Suprapubic skin (tissue), 4 donors: ENCODE measurements around the gene DIPK1A. TPM values are rescaled to one million over a fixed set of nuclear protein-coding genes. Genes with fewer than 3 reads are reported as not detected.

ENCODE experiments used
- DNase-seq, 2 donors: peaks; one replicate each; pipeline ENCODE4 v3.0.0-alpha.2; 2019; ENCODE audit warnings: low spot score in 2 of 2
- H3K27ac ChIP-seq: fragments of 200-600 bp; sonication (generic); one replicate; pipeline ENCODE4 v1.5.1; 2019
- H3K27me3 ChIP-seq: fragments of 200-600 bp; sonication (generic); one replicate; pipeline ENCODE4 v1.5.1; 2019
- H3K36me3 ChIP-seq: fragments of 200-600 bp; sonication (generic); one replicate; pipeline ENCODE4 v1.5.1; 2019
- H3K4me1 ChIP-seq: fragments of 200-600 bp; sonication (generic); one replicate; pipeline ENCODE4 v1.5.1; 2019
- H3K4me3 ChIP-seq: fragments of 200-600 bp; sonication (generic); one replicate; pipeline ENCODE4 v1.5.1; 2019; ENCODE audit warnings: mild to moderate bottlenecking
- H3K9me3 ChIP-seq: fragments of 200-600 bp; sonication (generic); one replicate; pipeline ENCODE4 v1.5.1; 2019
- EP300 ChIP-seq: sonication (generic); formaldehyde crosslinking; IDR thresholded peaks from one replicate; pipeline ENCODE4 v1.6.1; 2017; ENCODE audit warnings: antibody characterized with exemption
- POLR2A ChIP-seq, 2 donors: fragments of 450-650 bp; IDR thresholded peaks; one replicate each; pipeline ENCODE4 v1.6.1; 2017; ENCODE audit warnings: antibody characterized with exemption in 2 of 2, mild to moderate bottlenecking in 2 of 2, moderate library complexity in 2 of 2
- POLR2AphosphoS5 ChIP-seq, 3 donors: sonication (generic); formaldehyde crosslinking; IDR thresholded peaks; one replicate each; pipeline ENCODE4 v1.6.1; 2017; ENCODE audit warnings: antibody characterized with exemption in 3 of 3
- WGBS: methylation state at CpG from one replicate; pipeline ENCODE4 v1.1.5; 2018; 5-methylcytosine and 5-hydroxymethylcytosine counted together
- total RNA-seq, 4 donors: library from RNA; depleted of rRNA; stranded (reverse); fragments of >200 nt; gene quantifications; one replicate each; pipeline ENCODE4 v1.1.0, GENCODE V29; 2016
- TF ChIP-seq, protein P1 (sequence below), 2 donors: fragments of 200-600 bp in 1 of 2; fragments of 450-650 bp in 1 of 2; sonication (generic) in 1 of 2; IDR thresholded peaks; one replicate each; pipeline ENCODE4 v1.5.1; 2016 to 2019; ENCODE audit warnings: antibody characterized with exemption in 2 of 2, mild to moderate bottlenecking in 1 of 2, moderate library complexity in 1 of 2

The DIPK1A gene
- total RNA-seq, 4 donors from 2014 or later = 3.3 to 7.8 (median 5.3) TPM

DNA sequence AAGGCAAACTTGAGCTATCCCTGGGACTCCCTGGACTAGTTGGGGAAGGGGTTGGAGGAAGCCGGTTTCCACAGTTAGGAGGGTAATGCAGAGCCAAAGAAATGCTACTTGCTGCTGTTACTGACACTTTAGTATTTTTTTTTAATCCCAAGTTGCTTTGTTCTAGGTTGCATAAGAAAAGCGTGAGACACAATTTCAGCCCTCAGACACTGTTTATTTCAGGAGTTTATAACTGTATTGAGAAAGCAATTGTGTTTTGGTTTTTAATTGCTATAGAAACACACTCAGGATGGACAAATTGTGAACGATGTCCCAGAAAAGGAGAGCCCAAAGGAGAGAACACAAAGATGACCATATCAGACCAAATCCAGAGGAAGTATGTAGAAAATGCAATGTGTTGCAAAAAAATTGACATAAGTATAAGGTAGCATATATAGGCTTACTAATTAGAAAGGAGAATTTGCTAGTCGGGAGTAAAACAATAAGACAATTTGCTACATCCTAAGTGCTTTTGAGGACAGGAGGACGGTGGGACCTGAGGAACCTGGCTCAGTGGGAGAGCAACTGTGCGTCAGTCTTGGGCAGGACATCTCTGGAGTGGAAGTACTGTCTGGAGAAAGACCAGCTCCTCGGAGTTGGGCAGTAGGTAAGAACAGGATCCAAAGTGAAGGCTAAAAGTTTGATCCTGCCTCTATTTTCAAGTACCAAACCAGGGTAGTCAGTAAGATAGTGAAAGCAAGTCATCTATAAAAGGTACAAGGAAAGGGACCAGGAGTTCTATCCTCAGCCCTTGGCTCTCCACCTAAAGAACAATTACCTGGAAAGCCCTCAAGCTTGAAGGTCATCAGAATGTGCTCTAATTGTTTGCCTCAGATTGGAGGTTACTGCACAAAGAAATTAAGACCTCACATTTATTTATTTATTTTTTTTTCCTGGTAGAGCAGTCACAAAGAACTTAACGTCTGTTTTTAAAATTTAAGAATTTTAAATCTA is 39.9 kb downstream of the DIPK1A start:
- DNase-seq = no peak
- 89% methylated on average over 8 of the region's 8 CpGs for WGBS
- Histone ChIP-seq H3K36me3 (no peaks in the 10 kb centered on the region), H3K4me1 (peaks cover 12% of the 10 kb centered on the region), H3K27me3 (no peaks in the 10 kb centered on the region), H3K9me3 (no peaks in the 10 kb centered on the region), H3K4me3 (no peak overlapping the region), H3K27ac (no peak overlapping the region)
- TF ChIP-seq, protein P1, sequence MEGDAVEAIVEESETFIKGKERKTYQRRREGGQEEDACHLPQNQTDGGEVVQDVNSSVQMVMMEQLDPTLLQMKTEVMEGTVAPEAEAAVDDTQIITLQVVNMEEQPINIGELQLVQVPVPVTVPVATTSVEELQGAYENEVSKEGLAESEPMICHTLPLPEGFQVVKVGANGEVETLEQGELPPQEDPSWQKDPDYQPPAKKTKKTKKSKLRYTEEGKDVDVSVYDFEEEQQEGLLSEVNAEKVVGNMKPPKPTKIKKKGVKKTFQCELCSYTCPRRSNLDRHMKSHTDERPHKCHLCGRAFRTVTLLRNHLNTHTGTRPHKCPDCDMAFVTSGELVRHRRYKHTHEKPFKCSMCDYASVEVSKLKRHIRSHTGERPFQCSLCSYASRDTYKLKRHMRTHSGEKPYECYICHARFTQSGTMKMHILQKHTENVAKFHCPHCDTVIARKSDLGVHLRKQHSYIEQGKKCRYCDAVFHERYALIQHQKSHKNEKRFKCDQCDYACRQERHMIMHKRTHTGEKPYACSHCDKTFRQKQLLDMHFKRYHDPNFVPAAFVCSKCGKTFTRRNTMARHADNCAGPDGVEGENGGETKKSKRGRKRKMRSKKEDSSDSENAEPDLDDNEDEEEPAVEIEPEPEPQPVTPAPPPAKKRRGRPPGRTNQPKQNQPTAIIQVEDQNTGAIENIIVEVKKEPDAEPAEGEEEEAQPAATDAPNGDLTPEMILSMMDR (IDR thresholded peaks at IDR 0.05) = no peak
- TF ChIP-seq POLR2A (IDR thresholded peaks at IDR 0.05) = no peak
- TF ChIP-seq POLR2AphosphoS5 (IDR thresholded peaks at IDR 0.05) = no peak
- no peak for TF ChIP-seq EP300

DNA sequence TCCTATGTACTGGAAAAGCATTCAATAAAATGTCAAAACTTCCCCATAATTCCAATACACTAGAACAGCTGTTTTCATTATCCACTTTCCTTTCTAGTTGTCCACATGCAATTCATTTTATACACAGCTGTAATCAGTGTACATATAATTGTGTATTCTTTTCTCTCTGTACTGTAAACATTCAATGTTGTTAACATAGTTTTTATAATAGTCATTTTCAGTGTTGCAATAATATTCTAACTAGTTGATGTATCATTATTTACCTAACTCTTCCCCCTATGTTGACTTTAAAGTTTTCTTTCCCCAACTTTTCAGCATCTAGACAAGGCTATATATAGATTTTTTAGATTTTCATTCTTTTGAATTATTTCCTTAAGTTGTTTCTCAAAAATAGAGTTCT is 44.4 kb downstream of the DIPK1A start:
- peaks cover 5% of the 10 kb centered on the region for H3K4me1 ChIP-seq
- no peak overlapping the region for H3K27ac ChIP-seq
- H3K36me3 ChIP-seq = no peaks in the 10 kb centered on the region
- TF ChIP-seq POLR2AphosphoS5 (IDR thresholded peaks at IDR 0.05) (no peak), EP300 (no peak), POLR2A (IDR thresholded peaks at IDR 0.05) (no peak)
- TF ChIP-seq, protein P1 (IDR thresholded peaks at IDR 0.05) = no peak
- H3K4me3 ChIP-seq = no peak overlapping the region
- no peaks in the 10 kb centered on the region for H3K9me3 ChIP-seq
- no peaks in the 10 kb centered on the region for H3K27me3 ChIP-seq
- no peak for DNase-seq

- no peaks in the 10 kb centered on the region for H3K27me3 ChIP-seq
- H3K27ac ChIP-seq = no peak overlapping the region
- no peaks in the 10 kb centered on the region for H3K36me3 ChIP-seq
- H3K4me3 ChIP-seq = no peak overlapping the region
- no peak for DNase-seq
- no peaks in the 10 kb centered on the region for H3K9me3 ChIP-seq
- no peak for TF ChIP-seq POLR2A (IDR thresholded peaks at IDR 0.05)
- no peak for TF ChIP-seq EP300
- TF ChIP-seq, protein P1 (IDR thresholded peaks at IDR 0.05) = no peak
- TF ChIP-seq POLR2AphosphoS5 (IDR thresholded peaks at IDR 0.05) = no peak
- WGBS = 62% methylated on average over 1 of the region's 1 CpG
- H3K4me1 ChIP-seq = no peaks in the 10 kb centered on the region
Measured at GRCh38 chr1:92915547-92915946, 45.7 kb downstream of the DIPK1A start.

DNA sequence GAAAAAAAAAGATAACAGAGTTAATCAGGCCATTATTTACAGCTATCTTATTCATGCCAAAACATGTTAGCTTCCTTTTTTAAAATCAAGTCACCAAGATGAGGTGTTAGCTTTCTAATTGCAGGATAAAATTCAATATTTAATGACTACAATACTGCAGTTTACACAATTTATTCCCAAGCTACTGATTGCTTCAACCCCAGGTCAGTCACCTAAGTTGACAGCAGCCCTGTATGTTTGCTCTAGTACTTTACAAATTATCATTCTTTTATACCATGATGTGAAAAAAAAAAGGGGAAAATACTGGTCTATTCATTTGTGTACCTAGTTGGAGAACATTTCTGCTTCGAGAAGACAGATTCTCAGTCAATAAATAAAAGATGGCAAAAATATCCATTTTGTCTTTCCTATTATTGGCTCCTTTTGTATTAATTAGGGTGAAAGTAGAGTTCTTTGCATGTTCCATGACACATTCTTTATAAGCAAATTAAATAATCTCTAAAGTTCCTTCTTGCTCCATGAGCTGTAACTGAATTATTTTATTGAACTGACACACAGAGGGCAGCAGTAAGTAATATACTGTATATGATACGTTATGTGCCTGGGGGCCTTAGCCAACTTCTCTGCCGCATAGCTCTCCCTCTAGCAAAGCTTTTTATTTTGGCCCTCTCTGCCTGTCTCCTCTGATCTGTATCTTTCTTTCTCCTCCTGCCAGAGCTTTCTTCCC is 48.0 kb downstream of the DIPK1A start:
- WGBS = 76% methylated on average over 3 of the region's 3 CpGs
- Histone ChIP-seq H3K27me3 (no peaks in the 10 kb centered on the region), H3K9me3 (no peaks in the 10 kb centered on the region), H3K4me1 (peaks cover 13% of the 10 kb centered on the region), H3K27ac (no peak overlapping the region), H3K4me3 (no peak overlapping the region), H3K36me3 (no peaks in the 10 kb centered on the region)
- TF ChIP-seq POLR2A (IDR thresholded peaks at IDR 0.05) (no peak), POLR2AphosphoS5 (IDR thresholded peaks at IDR 0.05) (no peak), EP300 (no peak)
- TF ChIP-seq, protein P1 (IDR thresholded peaks at IDR 0.05) = no peak
- DNase-seq = no peak

DNA sequence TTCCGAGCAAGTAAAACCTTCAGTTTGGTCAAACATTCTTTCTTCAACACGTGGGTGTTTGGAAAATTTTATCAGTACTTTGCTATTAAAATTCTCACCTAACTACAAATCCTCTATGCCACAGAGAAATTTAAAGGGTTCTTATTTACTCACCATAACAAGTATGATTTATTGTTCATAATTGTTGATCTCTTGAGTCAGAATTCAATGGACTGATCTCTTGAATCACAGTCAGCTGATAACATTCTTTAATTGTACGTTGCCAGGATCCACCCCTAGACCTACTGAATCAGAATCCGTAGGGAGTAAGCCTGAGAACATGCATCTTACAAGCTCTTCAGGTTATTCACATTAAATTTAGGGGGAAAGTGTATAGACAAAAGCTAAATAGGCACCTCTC is 51.2 kb downstream of the DIPK1A start:
- WGBS = 57% methylated on average over 4 of the region's 4 CpGs
- Histone ChIP-seq H3K36me3 (no peaks in the 10 kb centered on the region), H3K27ac (no peak overlapping the region)

More for the DNA sequence above, 51.2 kb downstream of the DIPK1A start:
- H3K4me1 ChIP-seq = peaks cover 14% of the 10 kb centered on the region
- no peak for DNase-seq
- H3K4me3 ChIP-seq = no peak overlapping the region
- no peaks in the 10 kb centered on the region for H3K27me3 ChIP-seq
- no peak for TF ChIP-seq POLR2A (IDR thresholded peaks at IDR 0.05)
- no peaks in the 10 kb centered on the region for H3K9me3 ChIP-seq
